GM23248 (cell line): ENCODE results near the gene ARPC2.

ENCODE experiments used
- EZH2 ChIP-seq: fragments of 200-600 bp; sonication (generic); IDR thresholded peaks from 2 replicates; pipeline ENCODE4 v1.6.1; 2018; ENCODE audit warnings: antibody characterized with exemption, mild to moderate bottlenecking; ENCODE audit not compliant: insufficient read depth, poor library complexity, severe bottlenecking
- EZH2phosphoT487 ChIP-seq: fragments of 200-600 bp; sonication (generic); IDR thresholded peaks from 2 replicates; pipeline ENCODE4 v1.6.1; 2018; ENCODE audit warnings: antibody characterized with exemption, moderate library complexity, mild to moderate bottlenecking, low read depth; ENCODE audit not compliant: insufficient read depth

DNA sequence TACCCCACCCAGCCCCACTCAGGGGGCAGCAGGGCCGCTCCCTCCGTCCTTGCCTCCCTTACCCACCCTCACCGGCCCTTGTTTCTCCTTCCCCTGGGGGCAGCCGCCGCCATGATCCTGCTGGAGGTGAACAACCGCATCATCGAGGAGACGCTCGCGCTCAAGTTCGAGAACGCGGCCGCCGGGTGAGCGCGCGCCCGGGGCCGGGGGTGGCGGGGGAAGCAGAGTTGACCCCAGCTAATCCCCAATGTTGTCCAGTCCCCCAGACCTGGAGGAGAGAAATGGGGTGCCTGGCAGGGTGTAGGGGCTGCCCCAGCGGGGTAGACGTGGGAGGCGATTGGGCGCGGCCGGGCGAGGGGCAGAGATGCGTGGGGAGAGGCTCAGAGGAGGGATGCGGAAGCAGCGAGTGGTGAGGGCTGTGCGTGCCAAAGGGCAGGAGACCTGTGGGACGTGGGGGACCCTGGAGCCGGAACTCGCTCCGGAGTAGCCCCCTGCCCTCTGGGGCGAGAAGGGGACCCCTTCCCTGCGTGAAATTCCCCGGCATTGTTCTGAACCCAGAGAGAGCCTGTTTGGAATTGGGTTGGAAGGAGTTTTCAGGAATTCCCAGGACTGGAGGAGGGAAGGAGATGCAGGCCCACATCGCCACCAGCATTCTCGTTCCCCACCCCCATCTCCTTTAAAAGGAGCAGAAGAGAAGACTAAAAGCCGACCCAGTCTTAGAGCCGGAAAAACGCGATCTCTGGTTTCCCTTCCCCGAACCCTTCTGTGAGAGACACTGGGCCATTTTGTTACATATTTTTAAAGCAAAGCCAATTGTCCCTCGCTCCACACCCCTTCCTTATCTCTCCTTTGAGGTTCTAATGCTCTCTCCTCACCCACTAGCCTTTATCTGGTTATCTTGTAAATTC, 625 bp downstream of the ARPC2 start:
- TF ChIP-seq EZH2 (no peak), EZH2phosphoT487 (no peak)
